Dermis lymphatic vessel endothelial cell (primary cell): ENCODE measurements around the gene KIR3DL3. TPM values are rescaled to one million over a fixed set of nuclear protein-coding genes. Genes with fewer than 3 reads are reported as not detected.

Source experiments
- total RNA-seq: library from RNA; depleted of rRNA; stranded (reverse); fragments of >200 nt; gene quantifications from 2 replicates; pipeline ENCODE4 v1.2.1, GENCODE V29; 2014

KIR3DL3 gene
- not detected in 2 replicates for total RNA-seq

GRCh38 chr19:54724142-54724541, at the start of gene KIR3DL3:
Gene KIR3DL3 (plus strand): TSS chr19:54724442. CDS start chr19:54724497, 55 bp downstream.

GRCh38 chr19:54738306-54738705, 14.1 kb downstream of the KIR3DL3 start, which contains the start of gene KIR2DL3:
Gene KIR2DL3 (plus strand): TSS chr19:54738513. CDS start chr19:54738546, 33 bp downstream.

GRCh38 chr19:54769646-54770045, 45.4 kb downstream of the KIR3DL3 start, which contains the start of gene KIR2DL1:
Gene KIR2DL1 (plus strand): TSS chr19:54769793. CDS start chr19:54769851, 58 bp downstream.

Other genes starting within 250 kb of the KIR3DL3 start
- gene LAIR2, start 221.6 kb upstream of the KIR3DL3 start, total RNA-seq, result not detected in 2 replicates
- not detected in 2 replicates for gene LILRA2, start 150.7 kb upstream of the KIR3DL3 start, total RNA-seq
- gene LILRA1, start 130.8 kb upstream of the KIR3DL3 start, total RNA-seq, result not detected in 2 replicates
- gene LILRB1, start 94.0 kb upstream of the KIR3DL3 start, total RNA-seq, result under 0.01 TPM in 2 replicates
- gene LILRB4, start 61.5 kb upstream of the KIR3DL3 start, total RNA-seq, result not detected in 2 replicates
- gene KIR2DL3, start 14.1 kb downstream of the KIR3DL3 start, total RNA-seq, result not detected in 2 replicates
- gene KIR2DL1, start 45.4 kb downstream of the KIR3DL3 start, total RNA-seq, result not detected in 2 replicates
- not detected in 2 replicates for gene KIR2DL4, start 79.2 kb downstream of the KIR3DL3 start, total RNA-seq
- not detected in 2 replicates for gene KIR3DL1, start 92.0 kb downstream of the KIR3DL3 start, total RNA-seq
- not detected in 2 replicates for gene KIR2DS4, start 108.2 kb downstream of the KIR3DL3 start, total RNA-seq
- gene KIR3DL2, start 126.0 kb downstream of the KIR3DL3 start, total RNA-seq, result not detected in 2 replicates
- not detected in 2 replicates for gene FCAR, start 149.8 kb downstream of the KIR3DL3 start, total RNA-seq
- gene NCR1, start 181.7 kb downstream of the KIR3DL3 start, total RNA-seq, result not detected in 2 replicates
- not detected in 2 replicates for gene NLRP7, start 223.1 kb downstream of the KIR3DL3 start, total RNA-seq
- 0.77 and 2.3 TPM in 2 replicates for gene NLRP2, start 241.9 kb downstream of the KIR3DL3 start, total RNA-seq